Measurements from ENCODE around the gene CUBN.

CUBN gene

DNA sequence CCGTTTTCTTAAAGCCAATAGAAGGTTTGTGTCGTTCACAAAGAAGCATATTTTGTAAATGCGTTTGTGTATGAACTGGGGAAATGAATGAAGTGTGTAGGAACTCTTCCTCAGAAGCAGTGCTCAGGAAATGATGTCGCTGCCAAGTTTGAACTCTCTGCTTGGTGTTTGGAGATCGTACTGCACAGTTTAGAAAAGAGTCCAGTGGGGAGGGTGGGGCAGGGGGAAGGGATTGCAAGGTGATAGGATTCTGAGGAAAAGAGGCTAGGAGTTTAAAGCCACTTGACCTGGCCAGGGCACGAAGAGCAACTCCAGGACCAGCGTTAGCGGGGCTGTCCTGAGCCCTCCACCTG lies 122.2 kb downstream of the CUBN start:
- DNase-seq: no peak

DNA sequence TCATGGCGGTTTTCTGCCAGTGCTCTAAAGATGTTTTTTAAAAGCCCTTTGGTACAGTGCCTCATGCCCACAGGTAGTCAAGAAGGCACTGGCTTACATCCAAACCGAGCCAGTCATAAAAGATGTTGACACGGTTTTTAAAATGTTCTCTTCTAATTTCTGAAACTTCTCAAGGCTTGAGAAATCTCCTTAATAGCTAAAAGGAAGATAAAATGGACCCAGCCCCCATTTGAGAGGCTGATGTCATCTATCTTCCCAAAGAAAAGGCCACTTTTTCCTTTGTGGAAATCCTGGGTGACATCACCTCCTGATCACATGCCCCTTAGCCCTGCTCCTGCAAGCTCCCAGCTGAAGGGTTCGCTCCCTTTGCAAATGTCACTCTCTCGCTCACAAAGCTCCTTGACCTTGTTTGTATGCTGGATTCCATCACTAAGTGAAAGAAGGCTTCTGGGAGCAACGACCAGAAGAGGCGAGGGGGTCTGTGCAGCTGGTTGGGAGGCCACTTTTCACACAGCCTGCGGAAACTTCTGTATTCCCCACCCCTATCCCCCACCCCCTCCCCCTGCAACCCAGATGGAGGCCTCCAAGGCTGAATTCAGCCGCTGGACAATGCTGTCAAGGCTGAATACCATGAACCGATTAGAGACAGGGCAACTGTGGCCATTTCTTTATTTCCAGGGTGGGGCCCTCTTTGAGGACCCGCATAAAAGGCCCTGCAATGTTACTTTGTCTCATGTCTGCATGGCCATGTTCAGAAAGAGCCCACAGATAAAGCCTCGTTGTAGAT lies 122.8 kb downstream of the CUBN start:
- DNase-seq: peak; percentile 61 to 65 (median 63)

DNA sequence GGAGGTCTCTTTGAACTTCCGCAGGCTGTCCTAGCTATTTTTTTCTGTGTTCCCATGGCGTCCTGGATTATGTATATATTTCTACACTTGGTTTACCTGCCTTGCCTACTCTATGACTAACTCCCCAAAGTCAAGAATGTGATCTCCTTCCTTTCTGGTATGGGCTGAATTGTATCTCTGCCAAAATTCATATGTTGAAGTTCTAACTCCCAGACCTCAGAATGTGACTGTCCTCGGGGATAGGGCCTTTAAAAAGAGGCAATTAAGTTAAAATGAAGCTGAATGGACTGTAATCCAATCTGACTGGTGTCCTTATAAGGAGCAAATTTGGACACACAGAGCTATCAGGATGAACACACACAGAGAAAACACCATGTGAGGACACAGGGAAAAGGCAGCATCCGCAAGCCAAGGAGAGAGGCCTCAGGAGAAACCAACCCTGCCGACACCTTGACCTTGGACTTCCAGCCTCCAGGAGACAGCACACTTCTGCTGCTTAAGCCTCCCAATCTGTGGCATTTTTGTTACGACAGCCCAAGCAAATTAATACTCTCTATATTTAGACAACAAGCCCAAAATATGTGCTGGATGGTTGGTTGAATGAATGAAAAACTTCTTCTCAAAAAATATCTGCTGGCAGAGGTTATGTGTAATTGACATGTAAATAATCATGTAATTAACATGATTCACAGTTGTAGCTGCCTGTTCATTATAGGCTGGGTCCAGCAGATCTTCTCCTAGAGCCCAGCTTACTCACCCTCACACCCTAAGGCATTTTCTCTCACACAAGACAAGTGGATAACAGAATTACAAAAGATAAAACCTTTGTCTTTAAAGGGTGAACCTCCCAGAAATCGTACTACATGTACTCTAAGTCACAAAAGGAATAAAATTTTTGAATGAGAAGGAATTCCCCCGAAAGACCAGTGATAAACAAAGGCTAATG lies 123.7 kb downstream of the CUBN start:
- no peak for DNase-seq

DNA sequence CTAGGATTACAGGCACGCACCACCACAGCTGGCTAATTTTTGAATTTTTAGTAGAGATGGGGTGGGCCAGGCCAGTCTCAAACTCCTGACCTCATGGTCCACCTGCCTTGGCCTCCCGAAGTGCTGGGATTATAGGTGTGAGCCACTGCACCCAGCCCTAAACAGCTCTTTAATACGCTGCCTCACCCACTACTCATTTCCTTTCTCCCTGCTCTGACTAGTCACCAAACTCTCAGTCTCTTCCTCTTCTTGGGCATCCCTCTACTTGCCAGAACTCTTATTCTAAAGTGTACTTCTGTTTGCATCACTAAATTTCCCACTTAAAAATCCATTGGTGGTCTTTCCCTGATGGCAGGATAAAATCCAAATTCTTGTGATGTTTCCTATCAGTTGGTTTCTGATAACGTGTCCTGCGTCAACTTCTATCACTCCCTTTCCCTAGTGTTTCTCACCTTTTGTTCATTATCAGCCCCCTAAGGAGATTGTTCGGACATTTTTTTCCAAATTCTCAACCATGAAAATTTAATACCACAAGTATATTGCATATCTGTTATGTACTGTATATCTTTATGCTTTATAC lies 124.7 kb downstream of the CUBN start:
- peak in 2 of 3 donors; percentile 45 to 54 for DNase-seq

DNA sequence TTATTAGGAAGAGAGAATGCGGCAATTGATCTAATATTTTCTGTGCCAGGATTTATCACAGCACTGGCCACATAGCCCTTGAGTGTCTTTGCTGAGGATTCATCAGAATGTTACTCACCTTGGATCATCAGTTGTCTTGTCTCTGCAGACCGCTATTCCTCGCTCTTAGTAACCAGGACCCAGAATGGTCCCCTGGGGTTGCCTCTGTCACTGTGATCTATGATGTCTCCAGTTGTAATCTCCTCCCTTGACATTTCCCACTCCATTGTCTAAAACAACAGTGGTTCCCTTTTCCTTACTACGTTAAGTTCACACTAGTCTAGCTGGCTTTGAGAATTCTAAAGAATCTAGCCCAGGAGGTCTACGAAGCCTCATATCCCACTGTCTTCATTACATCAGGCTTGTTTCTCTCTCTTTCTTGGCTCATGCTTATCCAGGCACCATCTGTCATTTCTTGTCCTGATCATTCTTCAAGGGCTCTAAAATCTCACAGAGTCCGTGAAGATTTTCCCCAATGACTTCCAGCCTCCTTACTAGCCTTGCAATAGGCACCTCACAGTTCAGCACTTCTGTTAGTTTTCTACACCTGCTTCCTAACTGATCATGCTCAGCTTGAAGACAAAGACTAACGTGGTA lies 125.8 kb downstream of the CUBN start:
- no peak for DNase-seq

DNA sequence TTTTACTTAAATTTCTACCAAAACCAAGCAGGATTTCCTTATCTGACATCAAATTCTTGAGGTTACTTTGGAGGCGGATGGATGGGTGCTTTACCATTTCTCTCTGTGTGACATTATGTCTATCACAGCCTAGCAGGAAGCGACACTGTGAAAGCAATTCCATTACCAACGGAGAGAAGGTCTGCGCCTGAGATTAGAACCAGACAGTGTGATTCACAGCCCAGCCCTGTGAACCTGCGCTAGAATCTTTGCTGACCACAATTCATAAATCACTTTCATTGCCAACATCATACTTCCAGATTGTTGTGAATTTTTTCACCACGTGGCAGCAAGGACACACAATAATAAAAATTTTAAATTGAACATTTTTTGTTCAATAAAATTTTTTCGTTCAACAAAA lies 126.5 kb downstream of the CUBN start:
- DNase-seq: peak in 1 of 3 donors; percentile 34

DNA sequence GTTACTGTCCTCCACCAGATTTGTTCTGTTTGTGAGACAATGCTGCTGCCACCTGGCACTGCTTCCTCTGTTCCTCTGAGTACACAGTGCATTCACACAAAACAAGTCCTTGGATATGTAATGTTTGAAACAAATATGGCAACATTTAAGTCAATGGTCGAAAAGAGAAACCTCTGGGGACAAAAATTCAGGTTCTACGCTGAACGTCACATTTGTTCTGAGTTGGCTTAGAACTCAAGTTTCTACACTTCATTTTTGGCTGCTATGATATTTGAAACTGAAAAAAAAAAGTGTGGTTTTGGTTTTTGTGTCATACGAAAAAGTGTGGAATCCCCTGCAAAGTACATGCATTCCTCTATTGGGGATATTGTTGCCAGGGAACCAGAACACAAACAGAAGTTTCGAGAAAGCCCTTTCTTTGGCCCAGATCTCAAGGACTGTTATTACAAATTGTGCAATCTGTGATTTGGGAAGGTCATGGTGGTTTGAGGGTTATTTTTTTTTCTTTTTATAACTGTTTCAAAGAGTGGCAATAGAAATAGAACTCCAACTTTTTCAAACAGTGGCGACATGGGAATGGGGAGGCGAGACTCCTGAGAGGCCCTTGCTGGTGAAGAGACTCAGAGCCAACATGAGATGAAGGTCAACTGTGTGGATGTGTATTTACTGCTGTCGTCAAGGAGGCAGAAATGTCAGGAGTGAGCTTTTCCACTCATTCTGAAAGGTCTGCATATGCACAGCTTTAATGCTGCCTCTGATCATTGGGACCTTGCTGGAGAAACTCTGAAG lies 127.5 kb downstream of the CUBN start:
- DNase-seq: peak; percentile 59 to 87 (median 73)

DNA sequence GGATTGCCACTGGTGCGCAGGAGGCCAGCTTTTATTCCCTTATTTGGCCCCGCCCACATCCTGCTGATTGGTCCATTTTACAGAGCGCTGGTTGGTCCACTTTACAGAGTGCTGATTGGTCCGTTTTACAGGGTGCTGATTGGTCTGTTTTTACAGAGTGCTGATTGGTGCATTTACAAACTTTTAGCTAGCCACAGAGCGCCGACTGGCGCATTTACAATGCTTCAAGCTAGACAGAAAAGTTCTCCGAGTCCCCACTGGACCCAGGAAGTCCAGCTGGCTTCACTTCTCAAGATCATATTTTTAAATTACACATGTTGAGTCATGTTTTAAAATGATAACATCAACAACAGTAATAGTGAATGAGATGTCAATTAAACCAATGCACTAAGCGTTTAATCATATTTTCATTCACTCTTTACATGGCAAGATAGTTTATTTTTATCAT lies 128.3 kb downstream of the CUBN start:
- DNase-seq: no peak

DNA sequence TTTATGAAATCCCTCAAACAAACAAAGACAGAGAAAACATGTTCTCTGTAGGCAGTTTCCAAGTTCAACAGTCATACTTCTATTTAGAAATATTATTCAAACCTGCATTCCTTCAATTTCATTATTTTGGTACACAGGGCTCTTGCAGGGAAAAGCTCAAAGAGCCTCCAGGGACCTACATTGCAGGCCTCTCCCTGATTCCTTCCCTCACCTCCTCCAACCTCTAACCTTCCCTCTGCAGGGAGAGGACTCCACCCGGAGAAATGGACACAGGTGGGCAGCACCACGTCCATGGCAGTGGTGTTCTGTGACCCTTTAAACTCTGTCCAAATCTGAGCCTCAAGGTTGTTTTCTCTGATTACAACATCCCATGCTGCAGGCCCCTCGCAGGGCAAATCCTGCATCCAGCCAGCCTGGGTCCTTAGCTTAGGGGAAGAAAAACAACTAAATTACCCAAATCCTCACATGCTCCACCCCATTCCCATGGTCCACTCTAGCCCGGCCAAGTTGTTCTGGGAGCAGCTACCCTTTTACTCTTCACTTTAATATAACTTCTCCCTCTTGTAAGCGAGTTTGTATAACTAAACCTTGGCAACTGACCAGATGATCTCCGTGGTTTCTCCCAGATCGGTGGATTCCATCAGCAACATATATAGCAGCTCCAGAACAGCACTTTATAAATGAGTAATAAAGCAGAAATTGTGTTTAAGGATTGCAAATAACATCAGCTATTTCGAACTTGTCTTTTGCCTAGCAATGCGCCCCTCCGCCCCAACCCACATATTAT lies 129.8 kb downstream of the CUBN start:
- no peak for DNase-seq

DNA sequence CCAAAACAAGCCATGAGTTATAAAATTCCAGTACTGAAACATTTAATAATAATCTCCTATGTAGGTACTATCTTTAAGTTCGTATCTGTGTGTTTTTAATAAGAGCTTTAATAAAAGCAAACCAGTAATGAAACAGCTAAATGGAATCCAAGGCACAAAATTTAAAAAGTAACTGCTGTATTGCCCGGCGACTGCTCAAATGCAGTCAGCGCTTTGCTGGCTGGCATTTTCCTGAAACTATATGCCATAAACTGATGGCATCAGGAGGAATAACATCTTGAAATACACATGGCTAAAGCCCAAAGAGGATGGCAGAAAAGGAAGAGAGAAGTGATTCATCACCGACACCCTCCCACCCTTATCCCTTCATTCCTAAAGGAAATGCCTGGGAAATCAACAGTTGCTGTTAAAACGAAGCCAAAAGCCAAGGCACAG lies 133.1 kb downstream of the CUBN start:
- no peak for DNase-seq

DNA sequence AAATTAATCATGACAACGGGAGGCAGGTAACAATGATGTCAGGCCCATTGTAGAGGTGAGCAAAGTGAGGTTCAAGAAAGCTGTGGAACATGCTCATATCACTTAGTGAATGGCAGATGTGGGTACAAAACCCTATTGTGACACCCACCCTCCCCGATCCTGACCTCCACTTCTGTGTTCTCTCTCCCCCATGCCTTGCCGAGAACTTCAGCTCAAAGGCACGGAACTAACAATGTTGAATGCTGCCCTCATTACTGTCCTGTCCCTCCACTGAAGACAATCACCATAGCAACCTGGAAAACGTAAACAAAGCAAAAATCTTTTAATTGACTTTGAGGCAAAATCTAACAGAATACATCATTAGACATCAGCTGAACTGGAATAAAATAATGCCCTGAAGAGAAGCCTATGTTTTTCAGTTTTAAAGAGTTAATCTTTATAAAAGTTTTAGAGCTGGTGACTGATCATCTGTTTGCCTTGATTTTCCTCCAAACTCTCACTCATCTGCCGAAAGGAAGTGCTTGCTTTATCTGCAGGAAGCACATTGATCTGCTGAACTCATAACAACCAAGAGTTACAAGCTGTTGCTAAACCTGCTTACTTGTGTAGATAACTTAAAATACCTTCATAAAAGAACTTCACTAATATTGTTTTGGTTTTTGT lies 133.6 kb downstream of the CUBN start:
- peak in 1 of 3 donors; percentile 23 for DNase-seq

DNA sequence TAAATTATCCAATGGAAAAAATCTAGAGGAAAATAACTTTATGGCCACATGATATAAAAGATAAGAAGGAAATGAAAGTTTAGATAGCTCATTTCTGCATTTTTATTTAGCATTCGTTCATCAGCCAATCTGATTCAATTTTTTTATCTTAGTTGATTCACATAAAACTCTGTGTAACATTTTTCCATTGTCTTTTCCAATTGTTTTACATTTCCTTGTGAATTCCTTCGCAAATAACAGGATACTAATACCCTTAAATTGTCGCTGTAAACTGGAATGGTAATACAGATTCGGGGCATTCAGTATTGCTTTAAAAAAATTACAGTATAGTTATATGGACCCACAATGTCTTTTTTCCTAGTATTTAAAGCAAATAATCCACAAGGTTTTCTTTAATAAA lies 136.4 kb downstream of the CUBN start:
- DNase-seq: no peak

DNA sequence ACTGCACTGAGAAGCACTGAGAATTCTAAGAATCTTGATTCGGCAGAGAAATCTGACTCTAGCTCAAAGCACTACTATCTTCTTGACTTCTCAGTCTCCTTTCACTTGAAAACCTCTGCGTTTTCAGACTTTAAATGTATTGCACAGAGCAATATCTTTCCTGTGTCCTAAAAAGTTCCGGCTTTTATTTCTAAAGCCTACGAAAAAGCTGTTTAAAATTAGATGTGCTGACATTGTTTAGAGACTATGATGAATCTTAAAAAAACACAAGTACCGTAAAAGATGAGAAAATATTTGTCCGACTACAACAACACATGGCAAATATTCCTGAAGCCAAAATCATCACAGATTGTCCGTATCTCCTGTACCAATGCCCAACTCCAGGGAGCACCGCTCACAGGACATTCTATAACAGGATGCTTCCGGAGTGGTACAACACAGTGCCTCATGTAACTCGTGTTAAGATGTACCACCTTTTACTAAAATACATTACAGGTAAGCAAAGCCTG lies 136.9 kb downstream of the CUBN start:
- no peak for DNase-seq

DNA sequence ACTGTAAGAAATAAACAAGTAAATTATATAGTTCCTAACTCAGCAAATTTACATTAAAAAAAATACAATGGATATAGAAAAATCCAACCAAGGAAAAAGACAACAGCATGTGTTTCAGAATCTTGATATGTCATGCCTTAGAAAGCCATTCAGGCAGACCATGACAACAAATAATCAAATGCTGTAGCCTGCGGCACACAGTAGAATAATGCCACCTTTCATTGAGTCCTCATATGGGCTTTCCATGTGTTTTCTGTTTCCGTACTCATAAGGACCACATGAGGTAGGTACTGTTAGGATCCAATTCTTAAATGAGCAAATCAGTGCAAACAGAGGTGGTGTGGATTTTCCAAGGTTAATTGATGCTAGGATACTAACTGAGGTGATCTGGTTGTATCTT lies 138.6 kb downstream of the CUBN start:
- no peak for DNase-seq

DNA sequence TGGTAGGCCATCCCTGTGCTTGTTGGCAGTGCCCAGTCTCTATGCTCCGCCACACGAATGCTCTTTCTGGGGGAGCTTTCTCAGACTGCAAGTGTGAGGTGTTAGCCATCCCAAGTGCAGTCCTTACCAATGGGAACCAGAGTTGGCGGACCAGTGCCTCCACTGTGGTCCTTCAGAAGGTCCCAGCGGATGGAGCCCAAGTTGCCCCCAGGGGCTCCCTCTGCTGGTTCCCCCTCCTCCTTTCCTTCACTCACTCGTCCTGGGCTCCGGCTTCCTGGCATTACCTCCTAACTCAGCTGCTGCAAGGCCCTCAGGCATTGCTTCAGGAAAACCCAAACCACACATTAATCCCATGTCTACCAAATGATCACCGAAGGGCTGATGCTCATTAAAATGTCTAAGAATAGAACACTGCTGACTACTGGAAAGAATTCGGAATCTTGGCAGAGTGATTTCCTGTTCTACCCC lies 139.8 kb downstream of the CUBN start:
- no peak for DNase-seq

DNA sequence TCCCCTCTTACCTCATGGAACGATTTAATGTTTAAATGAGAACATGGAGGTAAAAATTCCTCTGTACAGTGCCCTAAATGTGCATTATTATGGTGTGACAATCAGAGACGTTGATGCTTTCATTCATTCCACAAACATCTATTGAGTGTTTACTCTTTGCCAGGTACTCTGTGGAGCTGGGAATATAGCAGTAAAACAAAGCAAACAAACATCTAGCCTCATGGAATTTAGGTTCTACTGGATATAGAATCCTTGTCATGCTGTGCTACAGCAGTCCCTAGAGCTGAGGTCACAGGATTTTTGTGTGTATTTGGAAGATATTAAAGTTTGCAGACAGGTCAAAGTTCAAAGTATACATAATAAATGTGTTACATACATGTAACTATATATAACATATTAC lies 140.7 kb downstream of the CUBN start:
- no peak for DNase-seq

DNA sequence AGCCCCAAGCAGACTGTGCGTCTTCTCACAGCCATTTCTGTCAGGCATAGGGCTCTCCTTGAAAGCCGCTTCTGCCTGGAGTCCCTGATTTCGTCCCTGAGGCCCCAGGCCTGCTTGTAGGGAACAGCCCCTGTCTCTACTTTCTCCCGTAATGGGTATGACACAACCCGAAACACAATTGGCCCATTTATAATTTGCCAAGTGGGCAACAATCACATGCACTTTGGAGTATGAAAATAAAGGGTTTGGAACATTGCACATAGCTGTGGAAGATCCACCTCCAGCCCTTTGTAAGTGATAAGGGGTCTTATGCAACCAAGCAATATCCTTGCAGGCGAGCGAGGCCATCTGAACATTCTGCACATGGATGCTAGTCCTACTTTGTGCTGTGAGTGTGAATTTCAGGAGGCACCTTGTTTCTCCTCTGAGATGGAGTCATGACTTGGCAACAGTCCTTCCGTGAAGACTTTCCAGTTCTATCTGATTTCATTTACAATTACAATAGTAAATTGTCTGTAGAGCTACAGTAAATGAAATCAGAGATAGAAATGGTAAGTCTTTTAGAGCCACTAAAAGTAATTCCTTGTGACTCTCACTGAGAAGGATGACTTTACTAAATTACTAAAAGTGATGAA lies 141.5 kb downstream of the CUBN start:
- no peak for DNase-seq

DNA sequence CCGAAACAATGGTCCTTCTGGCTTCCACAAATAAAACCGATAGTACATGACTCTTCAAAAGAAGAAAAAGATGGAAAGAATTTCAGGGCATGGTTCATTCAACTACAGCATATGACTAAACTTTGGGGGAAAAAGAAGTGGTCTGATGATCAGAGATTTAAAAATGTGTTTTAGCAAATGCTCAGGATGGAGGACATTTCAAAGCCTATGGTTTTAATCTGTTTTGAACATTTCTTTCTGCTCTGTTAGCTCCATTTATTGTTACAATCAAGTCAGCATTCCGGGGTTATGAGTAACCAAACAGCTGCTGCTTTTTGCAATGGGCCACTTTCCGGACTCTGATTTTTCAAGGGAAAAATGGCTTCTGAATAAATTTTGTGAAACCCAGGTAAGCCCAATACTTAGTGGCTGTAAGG lies 142.4 kb downstream of the CUBN start:
- no peak for DNase-seq

DNA sequence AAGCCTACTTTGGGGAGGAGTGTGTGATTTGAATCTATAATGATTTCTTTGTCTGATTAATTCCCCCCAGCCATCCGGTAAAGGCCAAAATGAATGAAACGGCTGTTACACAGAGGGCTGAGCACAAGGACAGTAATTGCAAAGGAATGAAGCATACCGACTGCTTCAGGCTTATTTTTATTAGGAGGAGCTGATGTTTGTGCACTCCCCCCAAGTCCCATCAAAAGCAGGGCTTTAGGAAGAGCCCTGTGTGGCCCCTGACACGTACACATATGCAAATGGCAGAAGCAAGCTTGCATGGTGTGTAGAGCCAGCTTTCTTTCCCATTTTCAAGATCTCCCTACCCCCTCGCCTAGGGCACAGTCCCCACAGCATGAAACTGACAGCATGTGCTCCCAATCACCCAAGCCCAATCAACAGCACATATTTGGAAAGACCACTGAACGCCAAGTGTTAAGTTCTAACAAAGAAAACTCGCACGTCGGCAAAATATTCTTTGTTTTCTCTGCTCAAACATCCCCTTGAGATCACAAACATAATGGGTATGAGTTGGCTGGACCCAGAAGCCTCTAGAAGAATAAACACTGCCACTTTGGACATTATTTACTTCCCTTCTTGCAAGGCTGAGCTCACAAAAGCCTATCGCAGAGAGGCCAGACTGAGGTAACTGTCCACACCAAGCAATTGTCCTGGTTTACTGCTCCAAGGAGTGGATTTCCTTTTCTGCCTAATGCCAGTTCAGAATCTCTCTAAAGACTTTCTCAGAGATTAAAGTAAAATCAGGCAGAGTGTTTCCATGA lies 143.0 kb downstream of the CUBN start:
- DNase-seq: no peak

Data from suppressor macrophage treated with lipopolysaccharide for 1 hour (primary cell).